Measurements from ENCODE around the gene INVS.

- TF ChIP-seq CTCF (IDR thresholded peaks at IDR 0.05) (no peak), POLR2AphosphoS5 (IDR thresholded peaks at IDR 0.05) (no peak), POLR2A (IDR thresholded peaks at IDR 0.05) (no peak)
Observed at GRCh38 chr9:100206899-100207298, 107.9 kb downstream of the INVS start.
